ENCODE results near the gene CSAG1. TPM values are rescaled to one million over a fixed set of nuclear protein-coding genes. Genes with fewer than 3 reads are reported as not detected.
"Not testable (repeated sequence)": the region's sequence is repeated elsewhere in the genome, so short reads cannot be mapped to it uniquely, and the experiment has no call there.

CSAG1 gene
- total RNA-seq, 1 donor from 2014 or later = not detected

- H3K4me1 Mint-ChIP-seq (ENCODE audit: low read depth); H3K36me3 Mint-ChIP-seq (ENCODE audit: low read depth); H3K27me3 Mint-ChIP-seq (ENCODE audit: insufficient read depth); H3K4me3 Mint-ChIP-seq; intact Hi-C loops (cut with micrococcal nuclease); H3K27ac Mint-ChIP-seq; DNase-seq (ENCODE audit: low spot score); H3K9me3 Mint-ChIP-seq: not testable (repeated sequence)
Measured at GRCh38 chrX:152734143-152734858, 780 bp upstream of the CSAG1 start.

GRCh38 chrX:152725409-152725808 lies 8.1 kb downstream of the CSAG1 start:
- H3K9me3 Mint-ChIP-seq = no peaks in the 10 kb centered on the region
- no peaks in the 10 kb centered on the region for H3K36me3 Mint-ChIP-seq (ENCODE audit: low read depth)
- no peak for DNase-seq (ENCODE audit: low spot score)
- H3K4me1 Mint-ChIP-seq (ENCODE audit: low read depth) = no peaks in the 10 kb centered on the region
- H3K27ac Mint-ChIP-seq = no peak overlapping the region
- intact Hi-C loops (cut with micrococcal nuclease) = no loop called here
- H3K4me3 Mint-ChIP-seq = no peak overlapping the region
- H3K27me3 Mint-ChIP-seq (ENCODE audit: insufficient read depth) = peaks cover 11% of the 10 kb centered on the region

GRCh38 chrX:152713815-152714787 lies 19.4 kb downstream of the CSAG1 start, which contains the start of gene MAGEA2B:
Gene MAGEA2B, plus strand, starts transcription at chrX:152714628. Its CDS starts 2,479 bp downstream, at chrX:152717107.
- DNase-seq (ENCODE audit: low spot score); H3K27ac Mint-ChIP-seq; H3K4me3 Mint-ChIP-seq; intact Hi-C loops (cut with micrococcal nuclease); H3K27me3 Mint-ChIP-seq (ENCODE audit: insufficient read depth); H3K36me3 Mint-ChIP-seq (ENCODE audit: low read depth); H3K9me3 Mint-ChIP-seq; H3K4me1 Mint-ChIP-seq (ENCODE audit: low read depth): not testable (repeated sequence)

GRCh38 chrX:152713195-152713594 lies 20.3 kb downstream of the CSAG1 start:
- H3K36me3 Mint-ChIP-seq (ENCODE audit: low read depth); DNase-seq (ENCODE audit: low spot score); H3K27me3 Mint-ChIP-seq (ENCODE audit: insufficient read depth); intact Hi-C loops (cut with micrococcal nuclease); H3K4me1 Mint-ChIP-seq (ENCODE audit: low read depth); H3K4me3 Mint-ChIP-seq; H3K9me3 Mint-ChIP-seq; H3K27ac Mint-ChIP-seq: not testable (repeated sequence)

- H3K9me3 Mint-ChIP-seq; H3K27me3 Mint-ChIP-seq (ENCODE audit: insufficient read depth); H3K4me3 Mint-ChIP-seq; H3K27ac Mint-ChIP-seq; H3K36me3 Mint-ChIP-seq (ENCODE audit: low read depth); H3K4me1 Mint-ChIP-seq (ENCODE audit: low read depth); intact Hi-C loops (cut with micrococcal nuclease); DNase-seq (ENCODE audit: low spot score): not testable (repeated sequence)
Measured at GRCh38 chrX:152709173-152709572, 24.3 kb downstream of the CSAG1 start, which contains the start of gene CSAG2. Gene CSAG2, minus strand, starts transcription at chrX:152709273. Its CDS starts 161 bp downstream, at chrX:152709112.

GRCh38 chrX:152706500-152706899 lies 27.0 kb downstream of the CSAG1 start:
- H3K4me1 Mint-ChIP-seq (ENCODE audit: low read depth); H3K36me3 Mint-ChIP-seq (ENCODE audit: low read depth); H3K9me3 Mint-ChIP-seq; H3K4me3 Mint-ChIP-seq; DNase-seq (ENCODE audit: low spot score); H3K27me3 Mint-ChIP-seq (ENCODE audit: insufficient read depth); H3K27ac Mint-ChIP-seq; intact Hi-C loops (cut with micrococcal nuclease): not testable (repeated sequence)

GRCh38 chrX:152700390-152700789 lies 33.1 kb downstream of the CSAG1 start:
- H3K9me3 Mint-ChIP-seq; H3K4me1 Mint-ChIP-seq (ENCODE audit: low read depth); H3K4me3 Mint-ChIP-seq; H3K36me3 Mint-ChIP-seq (ENCODE audit: low read depth); H3K27me3 Mint-ChIP-seq (ENCODE audit: insufficient read depth); H3K27ac Mint-ChIP-seq; intact Hi-C loops (cut with micrococcal nuclease); DNase-seq (ENCODE audit: low spot score): not testable (repeated sequence)

GRCh38 chrX:152697952-152698931 lies 35.3 kb downstream of the CSAG1 start, which contains the start of gene MAGEA3:
Gene MAGEA3, plus strand, starts transcription at chrX:152698794. Its CDS starts 2,039 bp downstream, at chrX:152700833.
- not testable (repeated sequence) for H3K27me3 Mint-ChIP-seq (ENCODE audit: insufficient read depth)

GRCh38 chrX:152681012-152681411 lies 52.5 kb downstream of the CSAG1 start:
- H3K27ac Mint-ChIP-seq; H3K4me3 Mint-ChIP-seq; DNase-seq (ENCODE audit: low spot score); H3K9me3 Mint-ChIP-seq; H3K36me3 Mint-ChIP-seq (ENCODE audit: low read depth); H3K27me3 Mint-ChIP-seq (ENCODE audit: insufficient read depth); H3K4me1 Mint-ChIP-seq (ENCODE audit: low read depth); intact Hi-C loops (cut with micrococcal nuclease): not testable (repeated sequence)

More at GRCh38 chrX:152697952-152698931, 35.3 kb downstream of the CSAG1 start, which contains the start of gene MAGEA3:
- H3K36me3 Mint-ChIP-seq (ENCODE audit: low read depth); DNase-seq (ENCODE audit: low spot score); intact Hi-C loops (cut with micrococcal nuclease); H3K27ac Mint-ChIP-seq; H3K4me3 Mint-ChIP-seq; H3K9me3 Mint-ChIP-seq; H3K4me1 Mint-ChIP-seq (ENCODE audit: low read depth): not testable (repeated sequence)

Other genes starting within 250 kb of the CSAG1 start
- gene GABRQ, start 95.8 kb downstream of the CSAG1 start, total RNA-seq = not detected in 2 replicates
- gene MAGEA3, start 34.9 kb downstream of the CSAG1 start, total RNA-seq = not detected in 2 replicates
- 0.31 TPM in 1 of 2 replicates, not detected in the other for gene CSAG2, start 24.4 kb downstream of the CSAG1 start, total RNA-seq
- not detected in 2 replicates for gene MAGEA2B, start 19.1 kb downstream of the CSAG1 start, total RNA-seq
- not detected in 2 replicates for gene MAGEA12, start within 50 bp of the CSAG1 start, total RNA-seq
- gene MAGEA2, start 20.1 kb upstream of the CSAG1 start, total RNA-seq = not detected in 2 replicates
- 0.73 and 0.78 TPM in 2 replicates for gene CSAG3, start 25.5 kb upstream of the CSAG1 start, total RNA-seq
- gene MAGEA6, start 36.0 kb upstream of the CSAG1 start, total RNA-seq = not detected in 2 replicates
- 9.0 and 9.8 TPM in 2 replicates for gene CETN2, start 97.0 kb upstream of the CSAG1 start, total RNA-seq
- gene NSDHL, start 97.3 kb upstream of the CSAG1 start, total RNA-seq = 24.0 and 24.9 TPM in 2 replicates
- gene ZNF185, start 164.3 kb upstream of the CSAG1 start, total RNA-seq = 0.54 and 0.73 TPM in 2 replicates